ENCODE results near the gene KCNK1.

GRCh38 chr1:233570216-233570615 is 43.7 kb upstream of the KCNK1 start:
- no peak for TF ChIP-seq CTCF (IDR thresholded peaks at IDR 0.05; ENCODE audit: low read depth, low read length)
- TF ChIP-seq EZH2phosphoT487 (IDR thresholded peaks at IDR 0.05; ENCODE audit: low read depth), result no peak

Measured in OCI-LY3 (cell line).